H9 (cell line): Measurements from ENCODE around the gene L3MBTL1. TPM values are rescaled to one million over a fixed set of nuclear protein-coding genes. Genes with fewer than 3 reads are reported as not detected.

Source experiments
- DNase-seq: peaks from one replicate; pipeline ENCODE4 v3.0.0-alpha.2; 2017
- H2AFZ ChIP-seq: one replicate; pipeline ENCODE4 v1.6.1; 2013; ENCODE audit warnings: mild to moderate bottlenecking, low read length, control low read depth, moderate library complexity
- H2AK5ac ChIP-seq: 2 replicates; pipeline ENCODE4 v1.6.1; 2013; ENCODE audit warnings: low read length, control low read depth, mixed read lengths; ENCODE audit not compliant: insufficient read length
- H2BK120ac ChIP-seq: one replicate; pipeline ENCODE4 v1.6.1; 2013; ENCODE audit warnings: low read depth, mild to moderate bottlenecking, low read length, control low read depth, inconsistent platforms; ENCODE audit not compliant: poor library complexity, severe bottlenecking
- H2BK12ac ChIP-seq: 2 replicates; pipeline ENCODE4 v1.6.1; 2013; ENCODE audit warnings: low read length, control low read depth, mixed read lengths, low read depth; ENCODE audit not compliant: insufficient read length
- H2BK15ac ChIP-seq: 2 replicates; pipeline ENCODE4 v1.6.1; 2013; ENCODE audit warnings: low read depth, low read length, control low read depth
- H2BK20ac ChIP-seq: one replicate; pipeline ENCODE4 v1.6.1; 2013; ENCODE audit warnings: low read depth, mild to moderate bottlenecking, low read length, control low read depth, inconsistent platforms; ENCODE audit not compliant: poor library complexity, severe bottlenecking
- H2BK5ac ChIP-seq: 2 replicates; pipeline ENCODE4 v1.6.1; 2013; ENCODE audit warnings: low read length, control low read depth, mixed read lengths; ENCODE audit not compliant: insufficient read length
- H3K14ac ChIP-seq: 2 replicates; pipeline ENCODE4 v1.6.1; 2013; ENCODE audit warnings: low read length, control low read depth; ENCODE audit not compliant: insufficient read depth
- H3K18ac ChIP-seq: 2 replicates; pipeline ENCODE4 v1.6.1; 2013; ENCODE audit warnings: low read depth, mild to moderate bottlenecking, mixed read lengths, low read length, control low read depth; ENCODE audit not compliant: insufficient read length
- H3K23ac ChIP-seq: 2 replicates; pipeline ENCODE4 v1.6.1; 2013; ENCODE audit warnings: low read length, control low read depth, mixed read lengths, low read depth; ENCODE audit not compliant: insufficient read length
- H3K23me2 ChIP-seq: 2 replicates; pipeline ENCODE4 v1.6.1; 2013; ENCODE audit warnings: low read depth, mild to moderate bottlenecking, mixed read lengths, low read length, control low read depth; ENCODE audit not compliant: insufficient read length, poor library complexity, severe bottlenecking
- H3K27ac ChIP-seq: 2 replicates; pipeline ENCODE4 v1.5.1; 2013; ENCODE audit warnings: low read length, control low read depth, mixed read lengths, low read depth; ENCODE audit not compliant: insufficient read length
- H3K27me3 ChIP-seq: 2 replicates; pipeline ENCODE4 v1.6.1; 2013; ENCODE audit warnings: low read length, control low read depth, inconsistent platforms; ENCODE audit not compliant: insufficient read depth
- H3K4ac ChIP-seq: 2 replicates; pipeline ENCODE4 v1.6.1; 2013; ENCODE audit warnings: low read depth, mild to moderate bottlenecking, control low read depth, inconsistent platforms, low read length, moderate library complexity
- H3K4me1 ChIP-seq: 2 replicates; pipeline ENCODE4 v1.6.1; 2013; ENCODE audit warnings: low read length, control low read depth, inconsistent platforms; ENCODE audit not compliant: insufficient read depth
- H3K4me2 ChIP-seq: 2 replicates; pipeline ENCODE4 v1.6.1; 2013; ENCODE audit warnings: low read length, control low read depth, mixed read lengths; ENCODE audit not compliant: insufficient read length, insufficient read depth
- H3K56ac ChIP-seq: 2 replicates; pipeline ENCODE4 v1.6.1; 2013; ENCODE audit warnings: low read depth, mild to moderate bottlenecking, mixed read lengths, low read length, control low read depth; ENCODE audit not compliant: insufficient read length
- H3K79me1 ChIP-seq: 2 replicates; pipeline ENCODE4 v1.6.1; 2013; ENCODE audit warnings: low read depth, mild to moderate bottlenecking, moderate library complexity, low read length, control low read depth, inconsistent platforms; ENCODE audit not compliant: insufficient read depth, poor library complexity, severe bottlenecking
- H3K79me2 ChIP-seq: 2 replicates; pipeline ENCODE4 v1.6.1; 2013; ENCODE audit warnings: low read length, control low read depth, inconsistent platforms; ENCODE audit not compliant: insufficient read depth
- H3K9ac ChIP-seq: 2 replicates; pipeline ENCODE4 v1.6.1; 2013; ENCODE audit warnings: low read length, control low read depth, mixed read lengths; ENCODE audit not compliant: insufficient read length; ENCODE audit errors: extremely low read depth
- H3K9me3 ChIP-seq: one replicate; pipeline ENCODE4 v1.6.1; 2013; ENCODE audit warnings: low read depth, low read length, inconsistent platforms; ENCODE audit not compliant: control insufficient read depth
- H3T11ph ChIP-seq: one replicate; pipeline ENCODE4 v1.6.1; 2013; ENCODE audit warnings: mild to moderate bottlenecking, low read length, control low read depth, inconsistent platforms
- H4K20me1 ChIP-seq: one replicate; pipeline ENCODE4 v1.6.1; 2013; ENCODE audit not compliant: control insufficient read depth, insufficient read length, insufficient read depth
- H4K5ac ChIP-seq: 2 replicates; pipeline ENCODE4 v1.6.1; 2013; ENCODE audit warnings: low read depth, mild to moderate bottlenecking, mixed read lengths, low read length, control low read depth; ENCODE audit not compliant: insufficient read length
- H4K8ac ChIP-seq: replicated peaks from 2 replicates; pipeline ENCODE4 v1.6.1; 2013; ENCODE audit warnings: low read length, control low read depth, mixed read lengths, low read depth; ENCODE audit not compliant: insufficient read length
- H4K91ac ChIP-seq: 2 replicates; pipeline ENCODE4 v1.6.1; 2013; ENCODE audit warnings: low read depth, mild to moderate bottlenecking, moderate library complexity, mixed read lengths, low read length, control low read depth; ENCODE audit not compliant: insufficient read length
- H3K27ac Mint-ChIP-seq, 3 experiments: 2 replicates in 2 of 3; 3 replicates in 1 of 3; pipeline ENCODE4 v1.8.0; 2020 to 2021; ENCODE audit warnings: mixed read lengths in 3 of 3, mild to moderate bottlenecking in 1 of 3, moderate library complexity in 1 of 3
- H3K27me3 Mint-ChIP-seq: 2 replicates; pipeline ENCODE4 v1.8.0; 2021; ENCODE audit warnings: low read depth, mild to moderate bottlenecking, moderate library complexity, mixed read lengths
- H3K36me3 Mint-ChIP-seq, 3 experiments: 2 replicates in 2 of 3; 3 replicates in 1 of 3; pipeline ENCODE4 v1.8.0; 2020 to 2021; ENCODE audit warnings: low read depth in 3 of 3, mixed read lengths in 3 of 3; ENCODE audit not compliant: insufficient read depth in 1 of 3
- H3K4me1 Mint-ChIP-seq, 2 experiments: 2 replicates each; pipeline ENCODE4 v1.8.0; 2020; ENCODE audit warnings: mixed read lengths in 2 of 2
- H3K4me3 Mint-ChIP-seq, 2 experiments: 2 replicates in 1 of 2; 3 replicates in 1 of 2; pipeline ENCODE4 v1.8.0; 2020 to 2021; ENCODE audit warnings: mild to moderate bottlenecking in 2 of 2, mixed read lengths in 2 of 2, moderate library complexity in 1 of 2
- H3K9me3 Mint-ChIP-seq, 2 experiments: 2 replicates in 1 of 2; 3 replicates in 1 of 2; pipeline ENCODE4 v1.8.0; 2020; ENCODE audit warnings: mild to moderate bottlenecking in 2 of 2, mixed read lengths in 2 of 2, moderate library complexity in 1 of 2
- CTCF ChIP-seq: fragments of 200-600 bp; sonication (generic); conservative IDR thresholded peaks from 3 replicates; pipeline ENCODE4 v1.8.0; 2021; ENCODE audit warnings: antibody characterized with exemption, mild to moderate bottlenecking
- WGBS: extraction: QIAGEN DNeasy Blood & Tissue Kit; methylation state at CpG from one replicate; pipeline ENCODE4 v1.1.7; 2013; ENCODE audit warnings: missing lambda C conversion rate, low lambda C conversion rate, mixed read lengths; ENCODE audit not compliant: insufficient read length; ENCODE audit errors: extremely low coverage; 5-methylcytosine and 5-hydroxymethylcytosine counted together
- total RNA-seq: library from RNA; stranded (reverse); gene quantifications from 2 replicates; pipeline ENCODE4 v1.2.1, GENCODE V29; 2021

The L3MBTL1 gene
- total RNA-seq, 1 experiment from 2014 or later: 19.9 TPM

DNA sequence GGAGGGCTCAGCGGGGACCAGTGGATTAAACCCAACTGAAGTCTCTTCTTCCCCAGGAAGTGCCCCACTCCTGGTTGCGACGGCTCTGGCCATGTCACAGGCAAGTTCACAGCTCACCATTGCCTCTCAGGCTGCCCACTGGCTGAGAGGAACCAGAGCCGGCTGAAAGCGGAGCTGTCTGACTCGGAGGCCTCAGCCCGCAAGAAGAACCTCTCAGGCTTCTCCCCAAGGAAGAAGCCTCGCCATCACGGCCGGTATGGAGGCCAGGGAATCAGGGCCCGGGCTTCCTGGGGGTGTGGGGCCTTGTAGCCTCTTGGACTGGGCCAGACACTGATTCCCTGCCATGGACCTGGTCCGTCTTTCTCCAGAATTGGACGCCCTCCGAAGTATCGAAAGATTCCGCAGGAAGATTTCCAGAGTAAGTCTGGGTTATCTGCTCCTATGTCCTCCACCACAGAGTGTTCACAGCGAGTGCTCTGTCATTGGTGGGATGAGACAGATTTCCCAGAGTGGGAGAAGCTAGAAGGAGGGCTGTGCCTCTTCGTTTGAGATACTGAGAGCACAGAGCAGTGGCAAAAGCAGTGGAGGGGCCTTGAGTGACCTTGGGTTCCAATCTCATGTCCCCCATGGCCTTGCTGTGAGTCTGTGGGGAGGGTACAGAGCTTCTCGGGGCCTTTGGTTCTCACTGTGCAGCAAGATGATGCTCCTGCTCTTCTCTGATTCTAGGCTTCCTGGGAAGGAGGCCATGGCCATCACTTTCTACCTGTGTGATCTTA, 28.7 kb downstream of the L3MBTL1 start:
- no CpG with 5 or more reads among the region's 19 CpGs for WGBS
- H3K9me3 ChIP-seq: no peaks in the 10 kb centered on the region
- no peak overlapping the region for H3K56ac ChIP-seq
- H3T11ph ChIP-seq: no peak overlapping the region
- Mint-ChIP-seq H3K27ac (peak overlapping the region in 1 of 3 experiments; percentile 28; a peak in 1 of 7 replicates), H3K4me3 (no peak overlapping the region), H3K27me3 (no peaks in the 10 kb centered on the region), H3K9me3 (no peaks in the 10 kb centered on the region), H3K4me1 (no peaks in the 10 kb centered on the region; a peak in 1 of 4 replicates), H3K36me3 (peaks cover 0 to 19% (median 17%) of the 10 kb centered on the region in 3 experiments; a peak in 6 of 7 replicates)
- no peak overlapping the region for H2AK5ac ChIP-seq
- no peak overlapping the region for H3K14ac ChIP-seq
- H3K23ac ChIP-seq: no peak overlapping the region
- no peaks in the 10 kb centered on the region for H3K23me2 ChIP-seq
- no peak overlapping the region for H2BK5ac ChIP-seq
- no peak overlapping the region for H2AFZ ChIP-seq
- no peak overlapping the region for H3K27ac ChIP-seq
- H3K9ac ChIP-seq: no peak overlapping the region
- no peak overlapping the region for H4K5ac ChIP-seq
- H3K79me1 ChIP-seq: no peaks in the 10 kb centered on the region
- no peak overlapping the region for H3K4me2 ChIP-seq
- TF ChIP-seq CTCF: no peak
- no peak overlapping the region for H2BK120ac ChIP-seq
- H3K79me2 ChIP-seq: no peaks in the 10 kb centered on the region
- no peak overlapping the region for H3K18ac ChIP-seq
- no peaks in the 10 kb centered on the region for H3K4me1 ChIP-seq
- no peaks in the 10 kb centered on the region for H4K20me1 ChIP-seq
- H4K91ac ChIP-seq: no peak overlapping the region
- no peak overlapping the region for H2BK15ac ChIP-seq
- no peak overlapping the region for H4K8ac ChIP-seq
- H2BK20ac ChIP-seq: no peak overlapping the region
- H2BK12ac ChIP-seq: no peak overlapping the region
- no peak overlapping the region for H3K4ac ChIP-seq
- DNase-seq: no peak
- H3K27me3 ChIP-seq: no peaks in the 10 kb centered on the region
